ENCODE data around the gene CAMKK2.
"Not testable (repeated sequence)": the region's sequence is repeated elsewhere in the genome, so short reads cannot be mapped to it uniquely, and the experiment has no call there.

Gene CAMKK2

DNA sequence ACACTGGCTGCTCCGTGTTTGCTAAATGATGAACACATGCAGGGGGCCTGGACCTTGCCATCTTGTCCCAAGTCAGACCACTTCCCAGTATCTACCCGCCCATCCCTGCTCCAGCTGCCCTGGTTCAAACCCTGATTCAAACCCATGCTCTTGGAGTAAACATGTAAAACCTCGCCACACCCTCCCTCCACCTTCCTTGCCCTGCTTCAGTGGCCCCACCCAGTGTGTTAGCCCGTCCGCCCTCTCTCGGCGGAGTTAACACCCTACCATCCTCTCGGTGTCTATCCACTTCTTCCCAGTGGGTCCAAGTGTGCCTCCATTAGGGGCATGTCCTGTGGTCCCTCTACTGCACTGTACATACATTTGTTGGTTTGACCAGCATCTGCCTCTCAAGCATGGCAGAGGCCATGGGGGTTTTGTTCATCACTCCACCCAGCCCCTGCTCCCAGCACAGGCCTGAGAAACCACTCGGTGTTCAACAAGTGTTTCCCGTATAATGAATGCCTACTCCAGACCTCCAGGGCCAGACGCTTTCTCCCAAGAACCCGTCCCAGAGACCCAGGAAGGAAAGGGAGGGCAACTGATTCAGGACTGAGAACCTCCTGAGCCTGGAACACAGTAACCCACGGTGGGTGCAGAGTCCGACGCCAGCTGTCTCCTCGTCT lies 49.5 kb downstream of the CAMKK2 start:
- no peak for DNase-seq (ENCODE audit: low read depth in 2 of 2)

DNA sequence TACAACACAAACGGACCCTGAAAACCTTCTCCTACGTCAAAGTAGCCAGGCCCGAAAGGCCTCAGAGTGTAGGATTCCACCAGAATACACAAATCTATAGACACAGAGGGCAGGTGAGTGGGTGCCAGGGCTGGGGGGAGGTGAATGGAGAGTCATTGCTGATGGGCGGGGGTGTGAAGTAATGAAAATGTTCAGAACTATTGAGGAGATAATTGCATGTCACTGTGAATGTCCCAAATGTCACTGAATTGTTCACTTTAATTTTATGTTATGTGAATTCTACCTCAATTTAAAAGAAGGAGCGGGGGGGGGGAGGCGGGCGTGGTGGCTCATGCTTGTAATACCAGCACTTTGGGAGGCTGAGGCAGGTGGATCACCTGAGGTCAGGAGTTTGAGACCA lies 50.6 kb downstream of the CAMKK2 start:
- no peak for DNase-seq (ENCODE audit: low read depth in 2 of 2)

DNA sequence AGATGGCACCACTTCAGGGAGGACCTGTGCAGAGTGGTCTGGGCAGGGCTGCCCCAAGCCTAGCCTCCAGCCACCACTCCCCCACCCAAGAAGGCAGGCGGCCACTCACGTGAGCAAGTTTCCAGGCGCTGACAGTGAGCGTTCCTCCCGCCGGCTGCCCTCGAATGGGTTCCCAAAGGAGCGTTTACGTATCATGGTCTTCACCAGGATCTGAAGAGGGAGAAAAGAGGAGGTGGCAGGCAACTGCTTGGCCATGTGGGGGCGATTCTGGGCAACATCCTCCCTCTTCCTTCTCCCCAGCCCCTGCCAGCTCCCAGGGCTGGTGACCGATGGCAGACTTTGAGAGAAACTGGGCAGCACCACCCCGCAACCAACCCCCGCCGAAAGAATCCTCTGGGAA lies 51.5 kb downstream of the CAMKK2 start:
- no peak for DNase-seq (ENCODE audit: low read depth in 2 of 2)

DNA sequence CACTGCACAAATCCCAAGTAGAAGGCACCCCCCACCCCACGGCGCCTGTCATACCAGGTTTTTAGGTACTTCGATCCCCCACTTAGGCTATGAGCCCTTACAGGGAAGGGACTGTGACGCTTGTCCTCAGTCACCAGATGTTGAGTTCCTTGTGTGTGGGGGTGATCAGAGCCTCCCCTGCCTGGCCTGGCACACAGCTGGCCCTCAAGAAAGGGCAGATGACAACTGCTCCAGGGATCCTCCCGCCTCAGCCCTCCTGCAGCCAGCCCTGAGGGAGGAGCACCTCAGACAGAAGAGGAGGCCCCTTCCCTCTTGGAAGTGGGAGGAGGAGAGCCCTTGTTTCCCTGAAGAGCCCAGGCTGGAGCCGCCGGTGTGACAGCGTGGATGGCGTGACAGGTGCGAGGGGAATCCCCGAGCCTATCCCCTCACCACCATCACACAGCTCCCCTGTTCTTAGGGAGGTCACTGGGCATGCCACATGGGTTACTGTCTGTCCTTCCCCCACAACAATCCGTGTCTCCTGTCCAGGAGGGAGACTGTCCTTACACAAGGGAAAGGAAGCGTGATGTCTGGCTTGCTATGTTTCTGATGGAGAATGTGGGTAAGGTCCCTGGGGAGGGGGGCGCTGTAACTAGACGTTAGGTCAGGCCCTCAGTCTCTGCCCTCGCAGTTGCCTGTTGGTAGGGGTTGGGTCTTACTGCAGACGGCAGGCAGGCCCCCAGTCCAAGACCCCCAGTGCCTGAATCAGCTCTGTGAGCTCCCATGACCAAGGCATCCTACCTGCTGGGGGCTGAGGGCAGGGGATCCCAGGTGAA lies 55.1 kb downstream of the CAMKK2 start:
- DNase-seq (ENCODE audit: low read depth in 2 of 2): no peak

DNA sequence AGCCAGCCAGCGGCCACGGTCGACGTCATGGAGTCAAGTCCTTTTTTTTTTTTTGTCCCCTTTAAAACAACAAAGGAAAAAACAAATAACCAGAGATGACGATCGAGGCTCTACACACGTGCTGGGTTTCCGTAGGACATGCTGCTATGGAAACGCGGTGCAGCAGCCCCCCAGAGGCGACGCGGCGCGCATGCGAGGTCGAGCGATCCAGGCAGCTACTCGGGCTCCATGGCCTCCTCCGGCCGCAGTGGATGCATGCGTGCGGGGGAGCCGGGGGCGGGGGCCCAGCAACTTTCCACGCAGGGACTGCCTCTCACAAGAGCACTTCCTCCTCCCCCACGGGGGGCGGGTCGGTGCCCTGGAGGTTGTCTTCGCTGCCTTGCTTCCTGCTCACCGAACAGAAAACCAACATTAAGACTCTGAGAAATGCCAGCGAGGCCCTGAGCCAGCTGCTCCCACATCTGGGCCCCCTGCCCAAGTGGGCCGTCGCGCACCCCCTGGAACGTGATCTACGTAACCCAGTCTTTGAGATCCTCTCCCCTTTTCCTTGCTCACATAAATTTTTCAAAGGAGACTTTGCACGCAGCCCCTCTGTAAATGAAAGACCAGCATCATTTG lies 55.9 kb downstream of the CAMKK2 start:
- peak; percentile 55 to 66 for DNase-seq (ENCODE audit: low read depth in 2 of 2)

DNA sequence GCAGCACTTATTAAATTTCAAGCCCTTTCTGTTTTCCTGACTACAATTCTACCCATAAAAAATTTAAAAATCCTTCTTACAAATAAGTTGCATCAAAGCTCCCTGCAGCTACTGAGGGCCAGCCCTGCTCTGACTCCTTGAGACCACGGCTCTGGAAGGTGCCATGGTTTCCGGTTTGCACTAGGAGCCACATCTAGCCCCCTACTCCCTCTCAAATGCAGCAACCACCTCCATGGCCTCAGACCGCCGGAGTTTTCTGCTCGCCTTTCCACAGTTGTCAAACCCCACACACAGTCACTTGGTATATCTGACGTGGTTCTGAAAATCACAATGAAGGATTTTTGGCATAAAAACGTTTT lies 56.5 kb downstream of the CAMKK2 start:
- DNase-seq (ENCODE audit: low read depth in 2 of 2): no peak

DNA sequence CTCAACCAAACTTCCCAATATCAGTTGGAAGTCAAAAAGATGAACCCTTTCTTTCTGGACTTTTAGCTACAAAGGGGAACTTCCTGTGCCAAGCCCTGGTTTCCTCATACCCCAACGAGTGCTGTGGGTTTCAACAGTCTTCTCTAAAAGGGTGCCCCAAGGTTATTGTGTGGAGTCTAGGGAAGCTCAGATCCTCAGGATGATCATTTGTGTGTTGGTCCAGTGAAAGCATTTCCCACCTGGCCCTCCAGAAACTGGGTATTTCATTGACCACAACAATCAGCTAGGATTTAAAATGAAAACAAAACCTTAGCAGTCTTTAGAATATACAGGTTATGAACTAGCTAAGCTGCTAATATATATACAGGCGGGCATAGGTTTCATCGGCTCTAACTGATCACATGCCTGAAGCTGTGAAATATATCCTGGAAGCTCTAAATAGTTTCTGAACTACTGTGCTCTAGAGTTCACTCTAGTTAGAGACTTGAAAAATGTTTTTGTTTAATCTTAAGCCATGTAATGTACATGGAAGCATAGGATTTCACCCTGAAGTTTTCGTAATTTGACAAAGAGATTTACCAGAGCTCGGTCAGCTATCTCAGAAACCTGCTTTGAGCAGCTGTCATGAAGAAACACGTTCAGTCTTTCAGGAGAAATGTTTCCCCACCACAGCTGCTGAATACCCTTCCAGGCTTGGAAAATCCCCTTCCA lies 57.0 kb downstream of the CAMKK2 start:
- DNase-seq (ENCODE audit: low read depth in 2 of 2): no peak

DNA sequence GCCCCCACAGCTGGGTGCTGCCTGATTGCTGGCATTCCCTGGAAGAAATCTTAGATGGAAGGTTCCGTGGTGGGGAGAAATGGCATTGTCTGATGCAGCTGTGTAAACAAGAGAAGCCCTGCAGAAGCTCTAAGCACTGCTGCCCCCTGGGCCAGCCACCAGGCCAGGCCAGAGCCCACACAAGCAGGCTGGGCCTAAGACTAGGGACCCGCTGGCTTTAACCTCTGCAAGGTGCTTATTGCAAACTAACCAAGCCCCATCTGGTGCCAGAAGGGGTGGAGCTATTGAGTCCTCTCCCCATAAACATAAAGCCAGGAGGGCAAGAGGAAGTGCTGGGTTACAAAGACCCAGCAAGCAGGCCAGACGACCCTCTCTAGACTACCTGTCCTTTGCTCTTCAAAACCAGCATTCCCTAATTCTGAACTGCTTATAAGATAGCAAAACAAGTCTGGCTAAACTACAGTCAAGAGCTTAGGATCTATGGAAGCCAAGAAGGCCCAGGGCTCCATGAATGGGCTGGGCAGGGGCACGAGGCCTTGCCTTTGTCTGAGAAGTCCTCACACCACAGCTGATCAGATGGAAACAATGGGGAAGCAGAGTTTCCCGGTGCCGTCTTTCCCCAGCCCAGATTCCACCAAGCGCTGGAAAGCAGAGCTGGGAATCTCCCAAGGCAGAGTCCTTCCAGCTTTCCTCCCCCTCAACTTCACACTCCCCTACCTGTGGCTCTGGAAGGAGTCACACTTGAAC lies 57.7 kb downstream of the CAMKK2 start:
- no peak for DNase-seq (ENCODE audit: low read depth in 2 of 2)

DNA sequence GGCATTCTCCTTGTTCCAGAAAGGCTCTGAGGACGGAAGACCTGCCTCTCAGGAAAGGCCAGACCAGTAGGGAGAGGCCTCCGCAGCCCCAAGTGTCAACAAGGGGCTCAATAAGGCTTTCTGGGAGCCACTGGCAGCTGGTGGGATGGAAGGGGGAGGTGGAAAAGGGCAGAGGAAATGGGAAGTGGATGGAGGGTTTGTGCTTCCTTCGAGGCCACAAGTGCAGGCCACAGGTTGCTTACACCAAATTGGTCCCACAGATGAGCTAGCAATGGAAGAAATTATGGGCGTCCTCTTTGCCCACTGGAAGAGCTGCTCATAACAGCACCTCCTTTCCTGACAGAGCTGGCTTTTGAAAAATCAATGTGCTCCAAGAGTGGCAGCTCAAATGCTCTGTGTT lies 58.4 kb downstream of the CAMKK2 start:
- no peak for DNase-seq (ENCODE audit: low read depth in 2 of 2)

DNA sequence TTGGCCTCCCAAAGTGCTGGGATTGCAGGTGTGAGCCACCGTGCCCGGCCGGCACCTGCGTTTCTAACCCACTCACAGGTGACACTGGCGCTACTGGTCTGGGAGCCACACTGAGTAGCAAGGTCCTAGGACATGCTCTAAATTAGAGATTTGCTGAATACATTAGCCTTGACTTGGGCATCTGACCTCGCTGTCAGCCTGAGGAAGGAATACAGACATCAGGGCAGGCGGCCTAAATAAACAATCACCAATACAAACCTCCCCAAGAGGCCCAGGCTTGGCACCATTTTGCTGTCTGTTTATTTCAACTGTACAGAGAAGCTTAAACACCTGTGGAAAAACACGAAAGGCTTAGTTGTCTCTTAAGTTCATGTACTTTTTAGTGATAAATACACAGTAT lies 59.1 kb downstream of the CAMKK2 start:
- no peak for DNase-seq (ENCODE audit: low read depth in 2 of 2)

DNA sequence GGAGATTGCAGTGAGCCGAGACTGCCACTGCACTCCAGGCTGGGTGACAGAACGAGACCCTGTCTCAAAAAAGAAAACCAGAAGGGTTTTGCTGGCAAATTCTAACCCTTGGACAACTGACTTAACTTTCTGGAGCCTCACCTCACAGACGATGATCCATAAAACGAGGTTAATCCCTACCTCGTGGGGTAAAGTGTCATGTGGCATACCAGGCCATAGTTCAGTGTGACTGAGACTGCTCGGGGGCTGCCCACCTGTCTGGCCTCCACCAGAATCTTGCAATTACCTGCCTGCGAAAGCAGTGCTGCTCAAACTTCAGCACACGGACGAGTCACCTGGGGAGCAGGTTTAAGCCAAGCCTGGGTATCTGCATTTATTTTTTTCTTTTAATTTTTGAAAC lies 59.7 kb downstream of the CAMKK2 start:
- no peak for DNase-seq (ENCODE audit: low read depth in 2 of 2)

DNA sequence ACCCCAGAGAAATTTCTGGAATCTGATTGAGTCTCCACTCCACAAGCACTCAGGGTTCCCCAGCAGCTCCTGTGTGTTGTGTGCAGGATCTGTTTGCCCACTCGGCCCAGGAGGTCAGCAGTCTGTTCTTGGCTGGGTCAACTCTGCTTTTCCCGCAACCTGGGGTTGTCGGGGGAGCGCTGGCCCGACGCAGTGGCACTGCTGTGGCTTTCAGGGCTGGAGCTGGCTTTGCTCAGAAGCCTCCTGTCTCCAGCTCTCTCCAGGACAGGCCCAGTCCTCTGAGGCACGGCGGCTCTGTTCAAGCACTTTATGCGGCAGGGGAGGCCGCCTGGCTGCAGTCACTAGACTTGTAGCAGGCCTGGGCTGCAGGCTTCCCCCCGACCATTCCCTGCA lies 62.9 kb downstream of the CAMKK2 start:
- no peak for DNase-seq (ENCODE audit: low read depth in 2 of 2)

DNA sequence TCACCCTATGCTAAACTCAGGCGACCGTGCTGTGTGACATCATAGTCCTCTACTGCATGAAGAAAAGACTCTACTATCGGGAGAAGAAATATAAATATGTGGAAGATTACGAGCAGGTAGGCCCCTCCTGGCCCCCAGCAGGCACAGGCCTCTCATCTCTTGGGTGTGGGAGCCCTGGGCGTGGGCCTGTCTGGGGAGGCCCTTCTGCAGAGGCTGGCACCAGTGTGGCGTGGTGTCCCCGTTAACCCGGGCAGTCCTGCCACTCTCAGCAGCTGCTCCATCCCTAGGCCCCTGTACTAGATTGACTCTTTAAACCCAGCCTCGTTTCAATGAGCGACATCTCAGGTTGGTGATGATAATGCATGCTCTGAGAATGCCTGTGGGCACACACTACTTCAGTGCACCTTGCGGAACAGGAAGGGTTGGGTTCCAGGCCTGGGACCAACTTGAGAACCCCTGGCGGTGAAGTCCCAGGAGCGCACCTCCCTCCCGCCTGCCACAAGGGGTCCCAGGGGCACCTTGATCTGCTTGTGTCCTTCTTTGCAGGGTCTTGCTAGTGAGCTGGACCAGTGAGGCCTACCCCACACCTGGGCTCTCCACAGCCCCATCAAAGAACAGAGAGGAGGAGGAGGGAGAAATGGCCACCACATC lies 63.4 kb downstream of the CAMKK2 start:
- no peak for DNase-seq (ENCODE audit: low read depth in 2 of 2)

DNA sequence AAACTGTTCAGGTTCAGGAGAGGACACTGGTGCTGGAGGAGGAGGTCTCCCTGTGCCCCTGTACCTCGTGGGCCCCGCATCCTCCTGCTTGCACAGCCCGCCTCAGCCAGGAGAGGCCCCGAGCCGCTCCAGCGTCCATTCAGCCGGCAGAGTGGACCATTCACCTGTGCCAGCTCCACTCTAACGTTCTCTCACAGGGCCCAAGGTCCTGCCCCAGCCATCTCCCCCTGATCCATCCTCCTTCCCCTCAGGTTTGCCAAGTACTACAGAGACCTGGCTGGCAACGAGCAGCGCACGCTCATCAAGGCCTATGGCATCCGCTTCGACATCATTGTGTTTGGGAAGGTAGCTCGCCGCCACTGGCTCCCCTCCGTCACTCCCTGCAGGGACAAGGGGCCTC lies 64.3 kb downstream of the CAMKK2 start:
- no peak for DNase-seq (ENCODE audit: low read depth in 2 of 2)

DNA sequence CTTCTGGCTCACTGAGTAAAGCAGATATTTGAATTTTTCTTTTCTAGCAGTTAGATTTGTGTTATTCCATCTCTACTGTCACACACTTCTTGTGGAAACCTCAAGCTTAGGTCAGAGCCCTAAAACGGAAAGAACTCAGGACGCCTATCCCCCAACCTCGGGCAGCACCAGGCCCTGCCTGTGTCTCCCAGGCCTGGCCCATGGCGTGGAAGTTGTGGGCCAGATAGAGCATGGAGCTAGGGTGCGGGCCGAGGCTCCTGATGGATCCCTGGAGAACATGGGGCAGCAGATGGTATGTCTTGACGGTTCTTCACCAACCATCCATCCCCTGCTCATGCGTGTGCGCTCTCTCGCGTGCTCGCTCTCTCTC lies 66.0 kb downstream of the CAMKK2 start:
- DNase-seq (ENCODE audit: low read depth in 2 of 2): no peak

DNA sequence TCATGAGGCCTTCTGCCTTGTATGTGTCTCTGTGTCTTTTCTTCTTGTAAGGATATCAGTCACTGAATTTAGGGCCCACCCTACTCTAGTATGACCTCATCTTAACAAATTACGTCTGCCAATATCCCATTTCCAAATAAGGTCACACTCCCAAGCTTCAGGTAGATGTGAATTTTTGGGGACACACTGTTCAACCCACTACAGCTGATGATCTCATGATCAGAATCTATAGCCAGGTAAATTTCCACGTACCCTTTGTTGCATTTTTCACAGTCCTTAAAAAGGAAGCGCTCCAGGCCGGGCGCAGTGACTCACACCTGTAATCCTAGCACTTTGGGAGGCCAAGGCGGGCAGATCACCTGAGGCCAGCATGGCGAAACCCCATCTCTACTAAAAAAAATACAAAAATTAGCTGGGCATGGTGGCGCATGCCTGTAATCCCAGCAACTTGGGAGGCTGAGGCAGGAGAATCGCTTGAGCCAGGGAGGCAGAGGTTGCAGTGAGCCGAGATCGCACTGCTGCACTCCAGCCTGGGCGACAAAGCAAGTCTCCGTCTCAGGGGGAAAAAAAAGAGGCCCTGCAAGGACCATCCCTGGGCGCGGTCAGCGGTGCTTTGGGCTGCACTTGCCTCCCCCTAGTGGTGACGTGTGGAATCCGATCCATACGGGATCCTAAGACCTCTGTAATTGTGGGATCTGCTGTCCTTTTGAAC lies 66.5 kb downstream of the CAMKK2 start:
- peak; percentile 57 to 59 for DNase-seq (ENCODE audit: low read depth in 2 of 2)

DNA sequence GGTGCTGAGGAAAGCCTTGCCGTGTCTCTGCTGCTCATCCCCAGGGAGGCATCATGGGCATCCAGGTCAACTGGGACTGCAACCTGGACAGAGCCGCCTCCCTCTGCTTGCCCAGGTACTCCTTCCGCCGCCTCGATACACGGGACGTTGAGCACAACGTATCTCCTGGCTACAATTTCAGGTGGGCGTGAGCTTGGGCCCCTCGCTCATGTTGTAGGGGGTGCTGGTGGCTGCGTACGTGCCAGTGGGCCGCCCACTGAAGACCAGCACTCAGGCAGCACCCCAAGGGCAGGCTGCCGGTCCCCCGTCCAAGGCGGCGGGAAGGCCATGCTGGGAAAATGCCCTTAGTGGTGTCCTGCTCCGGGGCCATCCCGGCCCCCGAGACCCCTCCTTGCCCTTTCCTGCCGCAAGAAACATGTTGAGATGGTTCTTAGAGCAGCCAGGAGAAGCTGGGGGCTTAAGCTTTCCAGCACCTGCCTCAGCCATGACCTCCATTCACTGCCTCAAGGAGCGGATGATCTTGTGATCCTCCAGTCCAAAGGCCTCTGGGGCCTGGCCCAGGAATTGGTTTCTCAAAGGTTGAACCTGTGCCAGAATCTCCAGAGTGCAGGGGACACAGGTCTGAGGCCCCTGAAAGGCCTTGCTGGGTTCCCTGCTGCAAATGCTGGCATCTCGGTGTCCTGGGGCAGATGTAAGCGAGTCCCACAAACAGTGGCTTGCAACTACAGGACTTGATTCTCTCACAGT lies 67.4 kb downstream of the CAMKK2 start:
- no peak for DNase-seq (ENCODE audit: low read depth in 2 of 2)

DNA sequence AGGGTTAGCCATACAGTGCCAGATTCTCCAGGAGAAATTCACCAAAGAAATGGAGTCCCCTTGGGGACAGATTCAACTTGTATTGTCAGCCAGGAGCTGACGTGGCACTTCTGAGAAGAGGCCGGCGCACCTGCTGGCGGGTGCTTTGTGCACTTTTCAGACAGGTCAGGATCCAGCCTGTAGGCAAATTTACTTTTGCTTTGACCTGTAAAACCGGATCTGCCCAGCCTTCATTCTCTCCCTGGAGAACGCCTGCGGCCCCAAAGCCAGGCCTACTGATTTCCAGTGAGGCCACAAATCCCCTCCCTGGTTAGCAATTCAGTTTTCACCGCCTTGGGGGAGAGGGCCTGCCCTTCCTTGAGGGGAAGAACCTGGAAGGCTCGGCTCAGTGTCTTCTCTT lies 69.2 kb downstream of the CAMKK2 start:
- DNase-seq (ENCODE audit: low read depth in 2 of 2): no peak

DNA sequence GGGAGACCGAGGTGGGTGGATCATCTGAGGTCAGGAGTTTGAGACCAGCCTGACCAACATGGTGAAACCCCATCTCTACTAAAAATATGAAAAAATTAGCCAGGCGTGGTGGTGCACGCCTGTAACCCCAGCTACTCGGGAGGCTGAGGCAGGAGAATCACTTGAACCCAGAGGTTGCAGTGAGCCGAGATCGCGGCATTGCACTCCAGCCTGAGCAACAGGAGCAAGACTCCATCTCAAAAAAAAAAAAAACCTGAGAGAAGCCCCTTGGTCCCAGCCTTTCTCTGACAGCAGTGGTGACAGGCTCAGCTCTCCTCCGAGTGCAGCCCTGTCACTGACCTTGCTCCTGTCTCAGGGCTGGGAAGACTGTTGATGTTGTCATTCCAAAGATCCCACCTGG lies 69.6 kb downstream of the CAMKK2 start:
- DNase-seq (ENCODE audit: low read depth in 2 of 2): not testable (repeated sequence)

DNA sequence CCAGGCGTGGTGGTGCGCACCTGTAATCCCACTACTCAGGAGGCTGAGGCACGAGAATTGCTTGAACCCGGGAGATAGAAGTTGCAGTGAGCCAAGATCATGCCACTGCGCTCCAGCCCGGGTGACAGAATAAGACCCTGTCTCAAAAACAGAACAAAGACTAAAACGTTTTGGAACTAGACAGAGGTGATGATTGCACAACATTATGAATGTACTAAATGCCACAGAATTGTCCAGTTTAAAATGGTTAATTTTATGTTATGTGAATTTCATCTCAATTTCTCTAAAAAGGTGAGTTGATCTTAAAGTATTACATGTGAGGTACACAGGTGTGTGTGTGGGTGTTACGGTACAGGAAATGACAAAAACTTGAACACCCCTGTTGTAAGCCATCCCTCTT lies 70.1 kb downstream of the CAMKK2 start:
- no peak for DNase-seq (ENCODE audit: low read depth in 2 of 2)

Data from stimulated activated CD4-positive, alpha-beta T cell treated with anti-CD3 and anti-CD28 coated beads, Interleukin-4, amount 100 ng/mL, for 48 hours (primary cell).